ENCODE measurements around the gene EIF4B. TPM values are rescaled to one million over a fixed set of nuclear protein-coding genes. Genes with fewer than 3 reads are reported as not detected.

Gene EIF4B
- total and polyA plus RNA-seq, 2 of the 8 experiments (the other 6 are each of a cell fraction or from before 2014, with no cell fraction given): 269 to 816 TPM

DNA sequence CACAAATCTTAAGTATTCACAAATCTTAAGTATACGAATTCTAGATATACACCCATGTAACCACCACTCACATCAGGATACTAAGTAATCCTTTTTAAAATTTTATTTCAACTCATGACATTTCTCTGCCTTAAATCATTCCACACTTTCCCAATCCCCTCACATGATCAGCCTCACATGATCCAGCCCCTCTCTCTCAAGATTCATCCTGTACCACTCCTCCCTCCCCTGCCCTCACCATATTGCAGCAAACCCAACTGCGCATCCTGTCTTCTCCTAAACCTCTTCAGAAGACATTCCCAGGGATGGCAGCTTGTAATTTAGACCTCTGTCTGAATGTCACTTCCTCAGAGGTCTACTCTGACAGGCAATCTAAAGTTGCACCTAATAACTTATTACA lies 1.7 kb upstream of the EIF4B start:
- no peak overlapping the region; the same call in none of the 2 replicates for H3K18ac ChIP-seq (ENCODE audit: extremely low read depth, low read length)
- no peak overlapping the region for H4K5ac ChIP-seq (ENCODE audit: insufficient read length, low read depth, low read length)
- peaks cover 0 to 15% (median 1%) of the 10 kb centered on the region in 4 experiments; a peak in 2 of 8 replicates for H3K36me3 ChIP-seq (ENCODE audit: control insufficient read depth in 2 of 4, insufficient read depth in 4 of 4, low read length in 3 of 4)
- H3K9ac ChIP-seq (replicated peaks in 1 of 4; ENCODE audit: extremely low read depth in 1 of 4, low read depth in 3 of 4, low read length in 3 of 4): no peak overlapping the region
- H2BK20ac ChIP-seq (ENCODE audit: low read length): no peak overlapping the region
- H3K4me1 ChIP-seq (replicated peaks in 1 of 4; ENCODE audit: control insufficient read depth in 3 of 4, insufficient read depth in 4 of 4, low read length in 3 of 4): peaks cover 0 to 12% (median 6%) of the 10 kb centered on the region in 4 experiments; a peak in 4 of 7 replicates
- H4K91ac ChIP-seq (replicated peaks; ENCODE audit: insufficient read length, low read length): no peak overlapping the region
- H3K14ac ChIP-seq (ENCODE audit: insufficient read length): no peak overlapping the region
- ChIA-PET POLR2A (ENCODE audit: partially characterized antibody) (interaction anchor here (2.0 to 15.4 kb wide), 4 partner anchors 11 to 125 kb away, joined by 8 to 711 read pairs (median 46); partner anchors contain the start of genes KRT8 and TNS2), CTCF (ENCODE audit: partially characterized antibody) (no interaction called here)
- no peaks in the 10 kb centered on the region for H3K9me3 ChIP-seq (ENCODE audit: insufficient read depth in 2 of 2, low read depth in 1 of 2, low read length in 1 of 2)
- DNase-seq (ENCODE audit: low read depth in 1 of 2, low spot score in 2 of 2): no peak
- no peak overlapping the region for H2BK120ac ChIP-seq (replicated peaks; ENCODE audit: low read depth, low read length)
- no peak for FAIRE-seq
- no peak overlapping the region for H4K8ac ChIP-seq (ENCODE audit: extremely low read depth, insufficient read depth, low read length)
- 0 out of 2 replicates have a peak overlapping the region, but pooled peaks have one; percentile 46 for H2BK15ac ChIP-seq (ENCODE audit: low read length)
- H3K79me1 ChIP-seq (ENCODE audit: low read depth, low read length): no peaks in the 10 kb centered on the region
- peak overlapping the region; percentile 83; the same call in 1 of the 2 replicates for H2BK5ac ChIP-seq (ENCODE audit: low read depth, low read length)
- H3K23me2 ChIP-seq (ENCODE audit: low read depth, low read length): peaks cover 10% of the 10 kb centered on the region; the same call in 1 of the 2 replicates
- no peak overlapping the region for H3K27ac ChIP-seq (ENCODE audit: low read depth, low read length)
- no peak overlapping the region for H3K23ac ChIP-seq (ENCODE audit: insufficient read length)
- H4K20me1 ChIP-seq (replicated peaks in 1 of 2; ENCODE audit: control insufficient read depth in 1 of 2, insufficient read depth in 2 of 2, low read length in 2 of 2): peaks cover 3 to 5% of the 10 kb centered on the region in 2 experiments
- no peak overlapping the region for H2AFZ ChIP-seq (ENCODE audit: low read length)
- H3K27me3 ChIP-seq (replicated peaks in 1 of 4; ENCODE audit: control insufficient read depth in 3 of 4, extremely low read depth in 1 of 4, insufficient read depth in 3 of 4, low read length in 3 of 4): no peaks in the 10 kb centered on the region
- peak overlapping the region; percentile 15 to 87 (median 44); a peak in 4 of 8 replicates for H3K4me3 ChIP-seq (ENCODE audit: extremely low read depth in 1 of 4, insufficient read depth in 2 of 4, low read depth in 3 of 4, low read length in 4 of 4)
- H3K79me2 ChIP-seq (ENCODE audit: control insufficient read depth in 1 of 2, insufficient read depth in 2 of 2, low read length in 2 of 2): peaks cover 25 to 35% of the 10 kb centered on the region in 2 experiments
- H2BK12ac ChIP-seq (ENCODE audit: low read depth, low read length): peak overlapping the region; percentile 87
- H3K4ac ChIP-seq (replicated peaks; ENCODE audit: insufficient read length, low read depth, low read length): peak overlapping the region; percentile 30
- peak overlapping the region; percentile 71 to 79 for H3K4me2 ChIP-seq (ENCODE audit: insufficient read depth in 1 of 2, low read depth in 2 of 2, low read length in 2 of 2)
- no peak overlapping the region for H3K56ac ChIP-seq (replicated peaks; ENCODE audit: insufficient read length, low read depth, low read length)
- WGBS, 2 experiments (ENCODE audit: extremely low coverage in 1 of 2, insufficient coverage in 1 of 2, insufficient read length in 1 of 2, insufficient replicate concordance in 2 of 2, low coverage in 1 of 2, low lambda C conversion rate in 2 of 2, missing lambda C conversion rate in 1 of 2): 63% methylated on average over 2 of the region's 2 CpGs; no CpG with 5 or more reads in 1 of the 2 experiments
- H2AK5ac ChIP-seq (ENCODE audit: low read depth, low read length): 0 out of 2 replicates have a peak overlapping the region, but pooled peaks have one; percentile 95
- TF ChIP-seq TBP (IDR thresholded peaks at IDR 0.05; ENCODE audit: low read depth, low read length) (no peak), NRF1 (IDR thresholded peaks at IDR 0.05; ENCODE audit: low read depth, low read length) (no peak), BCL11A (IDR thresholded peaks at IDR 0.05; ENCODE audit: low read depth in 2 of 2, low read length in 2 of 2) (no peak), SP1 (IDR thresholded peaks at IDR 0.05; ENCODE audit: low read depth, low read length) (no peak), MAFK (IDR thresholded peaks at IDR 0.05; ENCODE audit: low read depth, low read length) (no peak), EP300 (IDR thresholded peaks at IDR 0.05; ENCODE audit: borderline replicate concordance in 1 of 2, low read depth in 2 of 2, low read length in 2 of 2) (no peak), TEAD4 (IDR thresholded peaks at IDR 0.05; ENCODE audit: low read depth, low read length) (no peak), KDM4A (IDR thresholded peaks at IDR 0.05; ENCODE audit: low read depth, low read length, severe bottlenecking) (no peak), JUND (IDR thresholded peaks at IDR 0.05; ENCODE audit: low read length) (no peak), TCF12 (IDR thresholded peaks at IDR 0.05; ENCODE audit: low read depth, low read length) (no peak), EZH2 (IDR thresholded peaks at IDR 0.05; ENCODE audit: low read depth, low read length, severe bottlenecking) (no peak), SIRT6 (IDR thresholded peaks at IDR 0.05; ENCODE audit: low read length) (no peak), RNF2 (IDR thresholded peaks at IDR 0.05; ENCODE audit: borderline replicate concordance, low read depth, low read length, missing control alignments, poor library complexity, severe bottlenecking) (no peak), CEBPB (IDR thresholded peaks at IDR 0.05; ENCODE audit: low read depth, low read length) (0 out of 2 replicates have a peak, but pooled peaks have one; percentile 27)
